Measurements from ENCODE around the gene SLCO4A1. TPM values are rescaled to one million over a fixed set of nuclear protein-coding genes. Genes with fewer than 3 reads are reported as not detected.
A peak's percentile ranks its signal among the peaks of the same experiment; 100 is the strongest.

SLCO4A1 gene
- total and polyA plus RNA-seq, 9 of the 15 experiments (the other 6 are each of a cell fraction or from before 2014, with no cell fraction given): 1.6 to 21.9 (median 12.8) TPM

GRCh38 chr20:62593616-62594015 is 48.7 kb upstream of the SLCO4A1 start:
- WGBS (ENCODE audit: insufficient coverage, low coverage, missing lambda C conversion rate): 0% methylated on average over 3 of the region's 3 CpGs
- FAIRE-seq: no peak
- CTCF ChIA-PET (ENCODE audit: low intra/inter-chr PET ratio): no interaction called here

GRCh38 chr20:62595069-62595468 is 47.2 kb upstream of the SLCO4A1 start:
- Histone ChIP-seq H3K9me1 (ENCODE audit: control insufficient read depth, insufficient read depth, low read length) (peaks cover 3% of the 10 kb centered on the region), H3K36me3 (ENCODE audit: control insufficient read depth, insufficient read depth, low read length) (no peaks in the 10 kb centered on the region), H3K4me2 (ENCODE audit: insufficient read depth, low read length) (no peak overlapping the region), H4K20me1 (replicated peaks; ENCODE audit: control insufficient read depth, insufficient read depth, low read length) (peaks cover 11% of the 10 kb centered on the region; the same call in 1 of the 2 replicates), H2AFZ (ENCODE audit: low read depth, low read length) (no peak overlapping the region), H3K27me3 (ENCODE audit: control insufficient read depth in 2 of 2, insufficient read depth in 2 of 2, low read length in 2 of 2) (peaks cover 36 to 86% of the 10 kb centered on the region in 2 experiments), H3K79me2 (ENCODE audit: control insufficient read depth, insufficient read depth, low read length) (no peaks in the 10 kb centered on the region), H3K9ac (ENCODE audit: insufficient read depth in 1 of 2, low read depth in 2 of 2, low read length in 2 of 2) (no peak overlapping the region), H3K27ac (ENCODE audit: extremely low read depth, low read depth, low read length) (no peak overlapping the region), H3K9me3 (replicated peaks; ENCODE audit: control insufficient read depth, insufficient read depth, low read depth, low read length) (no peaks in the 10 kb centered on the region), H3K4me1 (replicated peaks in 1 of 2; ENCODE audit: control insufficient read depth in 2 of 2, insufficient read depth in 2 of 2, low read length in 2 of 2) (peaks cover 13 to 34% of the 10 kb centered on the region in 2 experiments; a peak in 4 of 5 replicates), H3K4me3 (no peak overlapping the region)
- ATAC-seq (no peak), FAIRE-seq (no peak), DNase-seq (ENCODE audit: extremely low read depth in 1 of 4, low spot score in 3 of 4) (no peak)
- 4% methylated on average over 4 of the region's 4 CpGs for WGBS (ENCODE audit: insufficient coverage, low coverage, missing lambda C conversion rate)
- BruUV-seq (replicated peaks): no TSS peak
- in situ Hi-C loops (cut with MboI): no loop called here
- POLR2A ChIA-PET: interaction anchor here (0.8 to 1.6 kb wide), 3 partner anchors 11 to 99 kb away, joined by 3 to 5 read pairs (median 4); no protein-coding TSS in a partner anchor
- CTCF ChIA-PET (ENCODE audit: low intra/inter-chr PET ratio): no interaction called here
- TF ChIP-seq NELFE (IDR thresholded peaks at IDR 0.05; ENCODE audit: insufficient read depth, insufficient read length) (no peak), ZNF121 (CRISPR knock-in tag; conservative IDR thresholded peaks at IDR 0.05) (peak; percentile 68), KLF1 (tag; IDR thresholded peaks at IDR 0.05) (no peak)
- intact Hi-C loops (cut with micrococcal nuclease): no loop called here

More at GRCh38 chr20:62593616-62594015, 48.7 kb upstream of the SLCO4A1 start:
- ATAC-seq (no peak), DNase-seq (ENCODE audit: extremely low read depth in 1 of 4, low spot score in 3 of 4) (no peak)
- in situ Hi-C loops (cut with MboI) (no loop called here), intact Hi-C loops (cut with micrococcal nuclease) (no loop called here)
- Histone ChIP-seq H3K4me1 (replicated peaks in 1 of 2; ENCODE audit: control insufficient read depth in 2 of 2, insufficient read depth in 2 of 2, low read length in 2 of 2) (peaks cover 4 to 26% of the 10 kb centered on the region in 2 experiments; a peak in 4 of 5 replicates), H2AFZ (ENCODE audit: low read depth, low read length) (no peak overlapping the region), H3K9ac (ENCODE audit: insufficient read depth in 1 of 2, low read depth in 2 of 2, low read length in 2 of 2) (no peak overlapping the region), H3K4me2 (ENCODE audit: insufficient read depth, low read length) (no peak overlapping the region), H4K20me1 (replicated peaks; ENCODE audit: control insufficient read depth, insufficient read depth, low read length) (0 out of 2 replicates have a peak, but pooled peaks cover 4% of the 10 kb centered on the region), H3K4me3 (no peak overlapping the region), H3K9me1 (ENCODE audit: control insufficient read depth, insufficient read depth, low read length) (no peaks in the 10 kb centered on the region), H3K79me2 (ENCODE audit: control insufficient read depth, insufficient read depth, low read length) (no peaks in the 10 kb centered on the region), H3K36me3 (ENCODE audit: control insufficient read depth, insufficient read depth, low read length) (no peaks in the 10 kb centered on the region), H3K27ac (ENCODE audit: extremely low read depth, low read depth, low read length) (no peak overlapping the region), H3K9me3 (replicated peaks; ENCODE audit: control insufficient read depth, insufficient read depth, low read depth, low read length) (no peaks in the 10 kb centered on the region), H3K27me3 (ENCODE audit: control insufficient read depth in 2 of 2, insufficient read depth in 2 of 2, low read length in 2 of 2) (peaks cover 38 to 91% of the 10 kb centered on the region in 2 experiments)
- no peak for TF ChIP-seq TEAD2 (tag; IDR thresholded peaks at IDR 0.05)
- no peak for TF ChIP-seq ZNF24 (IDR thresholded peaks at IDR 0.05)
- no peak for TF ChIP-seq MECOM (CRISPR knock-in tag; IDR thresholded peaks at IDR 0.05)
- no TSS peak for BruUV-seq (replicated peaks)
- POLR2A ChIA-PET: interaction anchor here (0.7 to 1.6 kb wide), 2 partner anchors 13 to 670 kb away, joined by 4 read pairs; no protein-coding TSS in a partner anchor

Data from K562 (cell line).